GM18870 (cell line): ENCODE results near the gene KRT32.

Experiments used
- ATAC-seq: cut with Tn5 transposase; IDR thresholded peaks from one replicate; pipeline ENCODE4 v1.9.1; 2021; ENCODE audit warnings: moderate library complexity; ENCODE audit not compliant: unreplicated experiment

Gene KRT32

GRCh38 chr17:41492771-41493170, 25.6 kb upstream of the KRT32 start:
- no peak for ATAC-seq

- no peak for ATAC-seq
These were observed 25.2 kb upstream of the KRT32 start for GRCh38 chr17:41492351-41492750.

- no peak for ATAC-seq
These were observed 24.3 kb upstream of the KRT32 start for GRCh38 chr17:41491476-41491875.

- ATAC-seq: no peak
These were observed 23.1 kb upstream of the KRT32 start for GRCh38 chr17:41490000-41490990.

GRCh38 chr17:41489531-41489930, 22.3 kb upstream of the KRT32 start, which contains the start of gene KRT36:
KRT36 (minus strand) TSS chr17:41489910; CDS start chr17:41489864, 46 bp downstream.
- no peak for ATAC-seq

GRCh38 chr17:41486809-41487530, 19.8 kb upstream of the KRT32 start:
- no peak for ATAC-seq

GRCh38 chr17:41486316-41486715, 19.1 kb upstream of the KRT32 start:
- ATAC-seq: no peak

GRCh38 chr17:41484920-41485904, 18.0 kb upstream of the KRT32 start:
- ATAC-seq: no peak

GRCh38 chr17:41483991-41484826, 17.0 kb upstream of the KRT32 start:
- no peak for ATAC-seq

- no peak for ATAC-seq
These were observed 16.3 kb upstream of the KRT32 start for GRCh38 chr17:41483531-41483930.

GRCh38 chr17:41481036-41481435, 13.8 kb upstream of the KRT32 start, which contains the start of gene KRT35:
KRT35 (minus strand) TSS chr17:41481151; CDS start chr17:41481097, 54 bp downstream.
- no peak for ATAC-seq

- ATAC-seq: no peak
These were observed 13.4 kb upstream of the KRT32 start for GRCh38 chr17:41480581-41480980.

GRCh38 chr17:41480136-41480535, 12.9 kb upstream of the KRT32 start:
- ATAC-seq: no peak

GRCh38 chr17:41478237-41478636, 11.1 kb upstream of the KRT32 start:
- no peak for ATAC-seq

- no peak for ATAC-seq
These were observed 10.0 kb upstream of the KRT32 start for GRCh38 chr17:41476866-41477815.

GRCh38 chr17:41475421-41475820, 8.2 kb upstream of the KRT32 start:
- ATAC-seq: no peak

GRCh38 chr17:41474863-41475262, 7.7 kb upstream of the KRT32 start:
- no peak for ATAC-seq

GRCh38 chr17:41468346-41468745, 1.2 kb upstream of the KRT32 start:
- no peak for ATAC-seq

GRCh38 chr17:41467561-41467960, 375 bp upstream of the KRT32 start:
- no peak for ATAC-seq
